ENCODE data around the gene SPAG16.
"Not testable (repeated sequence)": the region's sequence is repeated elsewhere in the genome, so short reads cannot be mapped to it uniquely, and the experiment has no call there.

Gene SPAG16

DNA sequence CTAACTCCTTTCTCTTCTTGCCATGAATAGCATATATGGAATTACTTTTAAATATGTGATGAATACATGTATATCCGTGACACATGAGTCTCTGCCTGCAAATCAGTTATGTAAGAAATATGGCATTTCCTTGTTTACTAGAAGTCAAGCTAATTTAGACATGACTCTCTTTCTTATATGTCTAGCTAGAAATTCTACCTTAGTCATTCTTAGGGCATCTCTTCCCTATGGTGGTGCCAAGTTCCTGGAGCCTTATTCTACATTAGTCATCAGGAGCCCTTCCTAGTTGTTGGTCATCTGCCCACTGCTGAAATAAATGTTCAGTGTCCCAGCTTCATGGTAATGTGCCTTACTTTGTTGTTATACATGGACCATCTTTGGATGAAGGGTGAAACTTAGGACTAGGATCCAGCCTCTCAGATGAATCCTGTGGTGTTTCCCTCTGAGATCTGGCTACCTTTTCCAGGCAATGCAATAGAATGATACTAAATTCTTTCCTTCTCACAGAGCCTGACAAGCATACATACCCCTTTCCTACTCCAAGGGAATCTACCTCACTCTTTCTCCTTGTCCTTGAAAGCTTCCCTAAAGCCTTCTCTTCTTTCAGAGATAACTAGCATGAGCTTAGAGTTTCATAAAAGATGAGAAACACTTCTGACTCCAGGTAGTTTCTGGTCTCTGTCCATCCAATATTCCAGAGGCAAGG lies 711.3 kb downstream of the SPAG16 start:
- DNase-seq, result no peak

DNA sequence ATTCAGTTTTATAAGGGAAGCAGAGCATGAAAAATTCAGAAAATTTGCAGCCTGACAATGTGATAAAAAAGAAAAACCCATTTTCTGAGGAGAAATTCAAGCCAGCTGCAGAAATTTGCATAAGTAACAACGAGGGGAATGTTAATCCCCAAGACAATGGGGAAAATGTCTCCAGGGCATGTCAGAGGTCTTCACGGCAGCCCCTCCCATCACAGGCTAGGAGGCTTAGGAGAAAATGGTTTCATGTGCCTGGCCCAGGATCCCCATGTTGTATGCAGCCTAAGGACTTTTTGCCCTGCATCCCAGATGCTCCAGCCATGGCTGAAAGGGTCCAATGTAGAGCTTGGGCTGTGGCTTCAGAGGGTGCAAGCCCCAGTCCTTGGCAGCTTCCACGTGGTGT lies 714.7 kb downstream of the SPAG16 start:
- not testable (repeated sequence) for DNase-seq

DNA sequence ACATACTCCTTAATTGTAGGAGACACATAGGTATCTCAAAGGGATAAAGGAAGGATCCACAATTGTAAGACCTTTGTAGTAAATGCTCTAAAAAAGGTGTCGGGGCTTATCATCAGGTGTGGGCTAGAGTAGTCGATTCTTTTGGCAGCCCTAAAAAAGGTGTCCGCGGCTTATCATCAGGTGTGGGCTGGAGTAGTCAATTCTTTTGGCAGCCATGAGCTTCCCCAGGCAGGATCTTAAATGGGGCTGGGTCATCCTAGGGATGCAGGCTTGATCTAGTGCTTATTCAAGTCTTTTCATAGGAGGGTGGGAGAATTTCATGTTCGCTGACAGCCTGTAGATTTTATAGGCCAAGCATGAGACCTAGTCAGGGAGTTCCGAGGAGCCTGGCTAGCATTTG lies 720.2 kb downstream of the SPAG16 start:
- no peak for DNase-seq

DNA sequence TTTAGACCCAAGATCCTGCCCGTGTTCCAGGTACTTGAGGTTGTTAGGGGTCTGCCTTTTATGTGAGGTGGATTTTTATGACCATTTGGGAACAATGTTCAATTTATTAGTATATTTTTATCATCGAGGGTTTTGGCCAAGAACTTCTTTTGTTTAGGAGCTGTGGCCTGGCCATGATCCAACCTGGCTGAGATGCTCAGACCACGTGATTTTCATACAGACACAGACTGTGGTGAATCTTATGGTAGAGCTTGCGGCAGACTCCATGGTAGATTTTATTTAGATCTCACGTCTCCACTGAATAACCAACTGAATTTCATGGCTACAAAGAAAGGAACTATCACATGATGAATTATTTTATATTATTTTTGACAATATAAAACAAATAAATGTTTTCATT lies 721.1 kb downstream of the SPAG16 start:
- DNase-seq, result peak in 7 of 58 donors; percentile 0 to 63 (median 3)

DNA sequence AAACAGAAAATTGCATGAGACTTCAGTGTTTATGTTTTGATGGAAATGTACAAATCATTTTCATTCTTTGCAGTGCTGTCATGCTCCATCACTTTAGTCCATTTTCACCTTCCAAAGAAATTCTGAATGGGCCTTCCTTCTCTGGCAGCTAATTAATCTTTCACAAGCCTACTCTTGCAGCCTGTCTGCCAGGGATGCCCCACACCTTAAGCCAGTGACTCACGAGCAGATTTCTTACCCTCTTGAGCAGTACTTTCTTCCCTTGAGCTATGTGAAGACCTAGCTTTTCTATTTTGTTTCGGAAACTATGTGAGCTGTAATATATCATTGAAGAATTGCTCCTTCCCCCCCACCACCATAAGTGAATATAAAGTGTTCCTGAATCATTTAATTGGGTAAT lies 722.3 kb downstream of the SPAG16 start:
- DNase-seq, result no peak

DNA sequence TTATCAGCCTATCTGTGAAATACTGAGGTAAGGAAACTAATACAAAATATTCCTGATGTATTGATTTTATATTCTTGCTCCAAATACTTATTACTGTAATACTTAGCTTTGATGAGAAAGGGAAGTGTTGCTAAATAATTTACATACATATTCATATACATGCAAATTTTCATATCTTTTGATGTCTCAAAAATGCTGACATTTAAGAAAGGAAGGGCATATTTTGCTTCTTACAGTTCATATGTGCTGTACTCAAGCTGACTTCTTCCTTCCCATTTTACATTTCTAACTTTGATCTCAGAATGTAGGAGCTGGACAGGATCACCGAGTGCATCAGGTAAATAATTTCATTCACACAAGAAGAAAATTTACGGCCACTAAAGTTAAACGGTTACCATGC lies 727.4 kb downstream of the SPAG16 start:
- no peak for DNase-seq

DNA sequence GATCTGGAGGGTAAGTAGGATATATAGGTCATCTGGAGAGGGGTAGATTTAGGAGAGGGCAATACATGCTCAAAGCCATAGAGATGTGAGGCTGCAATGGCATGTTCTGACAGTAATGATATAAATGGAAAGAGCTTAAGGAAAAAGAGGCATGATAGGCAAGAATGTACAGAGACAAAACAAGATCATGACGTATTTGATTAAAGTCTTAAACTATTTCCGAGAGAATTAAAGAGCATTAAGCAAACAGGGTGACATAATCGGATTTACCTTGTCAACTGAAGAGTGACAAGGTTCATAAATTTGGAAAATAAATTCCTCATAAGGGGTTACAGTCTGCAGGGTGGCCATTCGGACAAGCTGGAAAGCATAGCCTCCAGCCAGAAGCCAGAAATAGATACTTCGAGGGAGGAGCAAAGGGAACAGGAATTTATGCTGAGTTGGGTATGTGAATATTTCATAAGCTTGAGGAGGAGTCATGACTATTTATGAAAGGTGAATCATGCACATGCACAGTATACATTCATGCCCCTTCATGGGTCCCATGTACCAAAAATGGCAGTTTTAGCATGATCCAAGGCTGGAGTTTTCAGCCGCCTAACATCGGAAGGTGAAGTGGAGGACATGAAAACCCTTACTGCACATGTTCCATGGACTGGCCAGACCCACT lies 730.4 kb downstream of the SPAG16 start:
- DNase-seq, result no peak

DNA sequence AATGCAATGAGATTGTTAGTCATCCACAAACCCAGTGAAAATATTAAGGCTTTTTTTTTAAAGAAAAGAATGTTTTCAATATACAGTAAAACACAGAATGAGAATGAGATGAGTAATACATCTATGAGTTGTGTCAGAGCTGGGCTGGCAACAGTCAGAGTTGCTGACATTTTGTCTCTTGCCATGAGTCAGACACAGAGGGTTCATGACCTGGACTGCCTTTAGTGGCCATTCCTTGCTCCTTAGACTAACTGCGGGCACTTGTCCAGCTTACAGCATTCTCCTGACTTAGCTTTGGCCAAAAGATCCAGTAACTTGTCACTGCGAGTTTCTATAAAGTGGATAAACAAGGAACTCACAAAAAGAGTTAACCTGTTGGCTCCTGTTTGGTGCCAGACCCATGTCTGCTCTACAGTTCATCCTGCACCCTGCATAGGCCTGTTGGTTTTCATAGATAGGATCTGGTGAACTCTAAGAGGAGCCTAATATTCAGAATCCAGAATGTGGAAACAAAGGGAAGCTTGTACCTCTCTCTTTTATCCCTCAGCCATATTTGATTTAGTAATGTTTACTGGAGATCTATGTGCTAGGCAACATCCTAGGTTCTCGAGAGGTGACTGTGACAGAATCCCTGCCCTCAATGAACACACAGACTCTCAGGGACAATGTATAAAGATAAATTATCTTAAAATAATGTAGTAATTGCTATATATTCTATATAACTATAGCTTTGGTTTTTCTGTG lies 735.1 kb downstream of the SPAG16 start:
- DNase-seq, result no peak

DNA sequence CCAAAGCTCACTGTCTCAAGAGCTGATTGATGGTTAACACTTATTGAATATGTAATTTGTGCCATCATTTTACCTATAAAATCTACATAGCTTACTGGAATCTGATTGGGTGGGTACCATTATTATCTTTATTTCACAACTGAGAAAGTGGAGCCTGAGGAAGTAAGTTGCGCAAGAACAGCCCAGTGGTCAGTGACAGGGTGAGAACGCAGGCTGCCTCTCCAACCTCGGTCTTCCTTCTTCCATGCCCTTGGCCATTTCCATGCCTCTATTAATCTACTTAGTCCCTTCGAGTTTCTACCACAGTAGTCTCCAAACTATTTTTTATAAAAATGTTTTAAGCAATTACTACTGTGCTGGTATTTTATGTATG lies 735.7 kb downstream of the SPAG16 start:
- DNase-seq, result no peak

DNA sequence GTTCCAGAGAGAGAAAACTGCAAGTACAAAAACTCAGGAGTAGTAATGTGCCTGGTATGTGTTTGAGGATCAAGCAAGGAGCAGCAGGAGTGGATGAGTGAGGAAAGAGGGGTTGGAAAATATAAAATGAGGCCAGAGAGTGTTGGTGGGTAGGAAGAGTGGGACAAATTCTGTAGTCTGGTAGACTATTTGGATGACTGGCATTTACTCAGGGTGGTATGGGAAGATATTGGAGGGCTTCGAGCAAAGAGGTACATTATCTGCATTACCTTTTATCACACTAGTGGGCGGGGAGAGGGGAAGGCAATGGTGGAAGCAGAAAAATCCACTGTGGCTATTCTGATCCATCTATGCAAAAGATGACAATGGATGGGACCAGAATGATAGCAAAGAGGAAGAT lies 744.9 kb downstream of the SPAG16 start:
- no peak for DNase-seq

DNA sequence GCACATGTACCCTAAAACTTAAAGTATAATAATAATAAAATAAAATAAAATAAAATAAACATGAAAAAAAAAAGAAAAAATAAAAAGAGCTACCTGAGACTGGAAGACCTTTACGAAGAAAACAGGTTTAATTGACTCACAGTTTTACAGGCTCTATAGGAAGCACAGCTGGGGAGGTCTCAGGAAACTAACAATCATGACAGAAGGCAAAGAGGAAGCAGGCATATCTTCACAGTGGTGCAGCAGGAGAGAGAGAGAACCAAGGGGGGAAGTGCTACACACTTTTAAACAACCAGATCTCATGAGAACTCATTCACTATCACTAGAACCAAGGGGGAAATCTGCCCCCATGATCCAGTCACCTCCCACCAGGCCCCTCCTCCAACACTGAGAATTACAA lies 747.3 kb downstream of the SPAG16 start:
- DNase-seq, result no peak

DNA sequence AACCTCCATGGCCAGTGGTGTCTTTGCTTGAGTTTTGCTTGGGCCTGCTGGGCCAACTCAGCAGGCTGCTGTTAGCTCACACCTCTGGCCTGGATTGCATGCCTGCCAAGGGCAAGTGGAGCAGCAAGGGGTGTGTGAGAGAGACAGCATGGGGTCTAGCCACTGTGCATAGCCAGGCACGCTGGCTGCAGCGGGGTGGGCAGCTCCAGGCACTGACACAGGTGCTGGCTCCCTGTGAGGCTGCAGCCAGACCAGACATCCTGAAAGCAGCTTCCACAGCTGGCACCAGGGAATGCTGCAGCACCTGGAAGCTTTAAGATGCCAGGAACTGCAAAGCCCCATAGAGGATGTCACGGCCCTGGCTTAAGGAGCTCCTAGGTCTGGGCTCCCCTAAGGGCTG lies 750.2 kb downstream of the SPAG16 start:
- DNase-seq, result no peak

DNA sequence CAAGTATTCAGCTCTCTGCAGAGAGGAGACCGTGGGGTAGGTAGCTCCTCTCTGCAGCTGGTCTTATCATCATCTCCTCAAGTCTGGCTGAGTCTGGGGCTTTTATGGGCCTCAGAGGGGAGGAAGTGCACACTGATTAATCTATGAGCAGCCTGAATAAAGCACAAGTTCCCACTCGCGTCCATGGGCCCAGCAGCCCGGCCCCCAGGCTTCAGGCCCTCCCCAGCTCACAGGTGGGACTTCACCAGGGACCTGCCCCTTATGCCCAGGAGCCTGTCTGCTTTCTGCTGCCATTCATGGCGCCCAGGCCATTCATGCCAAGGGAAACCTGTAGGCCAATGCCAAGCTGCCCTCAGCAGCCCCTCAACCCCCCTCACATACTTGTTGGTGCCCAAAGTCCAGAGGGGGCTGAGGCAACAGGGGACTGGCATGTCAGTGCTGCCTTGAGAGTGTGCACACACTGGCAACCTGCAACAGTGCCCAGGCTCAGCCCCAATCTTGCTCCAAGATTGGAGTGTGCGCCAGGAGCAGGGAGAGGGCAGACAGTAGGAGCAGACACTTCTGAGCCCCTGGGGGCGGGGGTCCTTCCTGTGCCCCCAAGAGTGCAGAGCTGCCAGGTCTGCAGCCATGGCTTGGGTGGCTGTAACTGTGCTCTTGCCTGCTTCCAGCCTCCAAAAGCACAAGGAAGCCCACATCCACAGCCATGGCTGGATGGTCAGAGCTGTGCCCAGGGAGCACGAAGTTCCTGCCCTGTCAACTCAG lies 751.0 kb downstream of the SPAG16 start:
- DNase-seq, result peak in 1 of 58 donors; percentile 1

DNA sequence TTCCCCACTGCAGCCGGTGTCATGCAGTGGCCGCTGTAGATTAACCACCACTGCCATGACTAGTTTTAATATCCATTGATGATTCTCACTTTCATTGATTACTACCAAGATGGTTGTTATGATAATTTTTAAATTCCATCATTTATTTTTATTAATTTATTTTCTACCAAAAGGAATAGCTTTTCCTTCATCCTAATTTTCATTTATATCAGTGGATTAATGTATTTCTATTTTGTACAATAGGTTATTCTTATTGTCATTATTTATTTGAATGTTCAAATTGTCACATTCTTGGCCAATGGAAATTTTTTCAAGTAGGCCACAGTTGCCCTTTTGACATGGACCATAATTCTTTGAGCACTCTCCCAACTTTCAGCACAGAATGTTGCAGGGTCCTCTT lies 751.7 kb downstream of the SPAG16 start:
- DNase-seq, result no peak

DNA sequence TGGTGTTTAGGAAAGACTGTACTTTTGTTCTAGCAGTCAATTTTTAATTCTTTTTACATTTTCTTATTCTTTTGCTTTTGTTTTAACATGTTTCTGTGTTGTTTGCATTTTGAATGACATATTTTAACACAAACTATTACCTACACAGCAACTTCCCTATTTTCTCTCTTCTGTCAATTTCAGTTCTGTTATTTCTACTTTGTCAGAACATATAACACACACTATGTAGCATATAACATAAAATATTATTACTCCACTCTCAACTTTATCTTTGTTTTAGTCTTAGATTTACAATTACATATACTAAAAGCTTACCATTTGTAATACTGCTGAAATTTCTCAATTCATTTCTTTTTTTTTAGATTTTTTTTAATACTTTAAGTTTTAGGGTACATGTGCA lies 753.9 kb downstream of the SPAG16 start:
- DNase-seq, result no peak

DNA sequence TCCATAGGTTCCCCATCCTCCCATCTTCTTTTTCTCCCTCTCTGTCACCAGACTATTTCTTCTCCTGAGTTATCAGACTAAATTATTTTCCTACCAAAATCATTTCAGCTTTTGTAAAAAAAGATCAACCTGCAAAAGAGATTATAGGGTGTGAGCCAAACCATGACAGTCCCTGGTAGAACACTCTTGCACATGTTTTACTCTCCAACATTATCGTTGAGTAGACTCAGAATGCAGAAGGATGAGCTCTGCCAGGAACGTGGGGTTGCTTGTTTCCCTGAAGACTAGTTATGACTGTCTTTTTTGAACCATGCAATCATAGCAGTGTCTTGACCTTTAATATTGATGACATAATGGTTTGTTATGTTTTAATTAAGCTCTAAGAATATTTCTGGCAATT lies 766.5 kb downstream of the SPAG16 start:
- no peak for DNase-seq

DNA sequence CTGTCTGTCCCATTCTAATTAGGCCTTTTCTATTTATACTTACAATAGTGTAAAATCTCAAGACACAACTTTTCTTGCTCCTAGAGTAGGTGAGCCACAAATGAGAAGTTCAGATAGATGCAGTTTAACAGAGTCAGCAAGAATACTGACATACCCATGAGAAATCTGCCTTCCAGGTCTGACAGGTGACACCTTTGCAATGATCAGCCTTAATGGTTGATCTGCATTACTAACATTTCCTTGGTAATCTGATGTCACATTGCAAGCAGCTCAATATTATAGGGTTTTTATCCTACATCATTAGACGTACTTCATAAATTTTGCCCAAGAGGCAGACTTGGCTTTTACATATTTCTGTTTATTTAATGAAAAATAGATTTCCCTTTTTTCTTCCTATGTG lies 767.3 kb downstream of the SPAG16 start:
- no peak for DNase-seq

DNA sequence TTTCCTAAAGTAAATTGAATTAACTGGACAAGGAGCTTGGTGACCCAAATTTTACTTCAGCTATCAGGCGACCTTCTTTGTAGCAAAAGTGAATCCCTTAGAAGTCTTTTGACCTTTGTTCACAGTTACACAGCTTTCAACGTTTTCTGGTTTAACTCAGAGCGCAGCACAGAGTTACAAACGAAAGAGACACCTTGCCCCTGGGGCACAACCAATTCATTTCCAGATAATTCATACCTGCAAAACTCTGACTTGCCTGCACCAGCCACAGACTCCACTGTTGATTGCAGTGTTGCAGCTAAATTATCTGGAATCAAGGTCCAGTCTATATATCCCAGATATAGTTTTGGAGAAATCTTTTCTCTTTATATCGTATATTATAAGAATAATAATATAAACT lies 768.0 kb downstream of the SPAG16 start:
- no peak for DNase-seq

DNA sequence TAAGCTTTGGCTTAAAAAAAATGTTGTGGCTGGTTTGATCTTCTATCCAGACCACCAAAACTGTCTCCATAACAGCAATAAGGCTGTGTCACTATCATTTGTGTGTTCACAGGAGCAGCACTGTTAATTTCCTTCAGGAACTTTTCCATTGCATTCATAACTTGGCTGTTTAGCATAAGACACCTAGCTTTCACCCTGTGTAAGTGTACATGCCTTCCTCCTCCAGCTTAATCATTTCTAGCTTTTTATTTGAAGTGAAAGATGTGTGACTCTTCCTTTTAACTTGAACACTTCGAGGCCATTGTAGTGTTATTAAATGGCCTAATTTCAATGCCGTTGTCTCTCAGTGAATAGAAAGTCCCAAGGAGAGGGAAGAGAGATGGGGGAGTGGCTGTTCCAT lies 773.7 kb downstream of the SPAG16 start:
- DNase-seq, result no peak

DNA sequence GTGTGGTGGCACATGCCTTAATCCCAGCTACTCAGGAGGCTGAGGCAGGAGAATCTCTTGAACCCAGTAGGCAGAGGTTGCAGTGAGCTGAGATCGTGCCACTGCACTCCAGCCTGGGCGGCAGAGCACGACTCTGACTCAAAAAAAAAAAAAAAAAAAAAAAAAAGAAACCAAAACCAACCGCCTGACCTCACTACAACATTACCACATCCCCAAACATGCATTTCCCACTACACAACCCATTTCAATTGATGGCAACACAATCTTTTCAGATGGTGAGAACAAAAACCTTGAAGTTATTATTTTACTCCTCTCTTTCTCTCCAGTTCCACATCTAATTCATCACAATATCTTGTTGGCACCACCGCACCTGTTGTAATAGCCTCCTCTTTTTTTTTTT lies 778.0 kb downstream of the SPAG16 start:
- not testable (repeated sequence) for DNase-seq

DNA sequence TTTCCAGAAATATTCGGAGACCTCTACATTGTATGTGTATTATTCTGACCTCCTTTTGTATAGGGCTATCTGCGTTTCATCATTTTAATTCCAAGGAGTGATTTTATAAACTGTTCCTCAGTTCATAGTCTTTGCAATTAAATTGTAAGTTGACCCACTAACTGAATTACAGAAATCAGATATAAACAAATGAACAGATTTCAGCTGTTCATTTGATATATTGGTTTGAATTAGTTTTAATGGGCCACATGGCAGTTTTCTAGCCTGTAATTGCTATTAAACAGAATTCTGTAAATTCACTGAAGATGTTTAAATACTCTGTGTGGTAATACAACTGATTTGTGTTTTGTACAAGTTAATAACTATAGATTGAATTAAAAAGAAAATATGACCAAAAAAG lies 780.2 kb downstream of the SPAG16 start:
- no peak for DNase-seq

DNA sequence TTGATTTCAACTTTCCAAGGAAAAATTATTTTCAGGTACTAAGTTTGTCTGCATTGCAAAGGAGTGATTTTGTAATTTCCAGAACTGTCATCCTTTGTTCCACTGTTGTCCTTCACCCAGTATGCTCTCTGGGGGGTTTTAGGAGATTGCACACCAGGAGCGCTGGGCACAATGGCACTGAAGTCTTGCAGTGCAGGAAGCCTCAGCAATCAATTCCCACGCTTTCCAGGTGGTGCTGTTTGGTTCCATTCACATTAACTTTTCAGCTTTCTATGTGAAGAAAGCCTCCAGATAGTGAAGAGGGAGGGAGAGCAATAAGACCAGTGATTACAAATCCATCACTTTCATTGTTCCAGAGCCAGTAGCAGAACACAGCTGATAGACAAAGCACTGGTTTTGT lies 782.6 kb downstream of the SPAG16 start:
- DNase-seq, result no peak

Data from anterior cingulate cortex (tissue), 58 donors.